ENCODE results near the gene GRID2. TPM values are rescaled to one million over a fixed set of nuclear protein-coding genes. Genes with fewer than 3 reads are reported as not detected.

GRID2 gene
- polyA plus RNA-seq, 1 donor (not counting 4 experiments of a cell fraction or from before 2014, with no cell fraction given), result not detected

DNA sequence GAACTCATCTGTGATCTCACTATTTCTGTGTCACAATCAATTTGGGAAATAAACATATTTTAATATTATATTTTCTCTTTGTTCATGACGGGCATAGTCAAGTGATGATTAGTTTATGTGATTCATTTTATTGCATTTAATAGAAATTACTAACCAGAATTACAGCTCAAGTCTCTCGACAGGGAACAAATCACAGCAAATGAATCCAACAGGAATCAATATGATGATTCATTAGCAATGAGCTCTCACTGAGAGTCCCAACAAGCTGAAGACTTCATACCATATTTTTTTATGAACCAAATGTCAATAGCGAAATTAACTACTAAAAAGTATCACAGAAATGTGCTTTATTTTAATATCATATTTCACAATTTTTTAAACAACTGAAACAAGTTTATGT, 649.7 kb downstream of the GRID2 start:
- dilution Hi-C loops (cut with MboI; ENCODE audit: extremely low pct_ligation_motif_present, low sequenced_read_pairs), result no loop called here
- Histone ChIP-seq H3K27ac (ENCODE audit: control insufficient read depth, insufficient read depth, low read length) (no peak overlapping the region), H4K20me1 (ENCODE audit: control insufficient read depth, extremely low read depth, insufficient read depth, low read length) (no peaks in the 10 kb centered on the region), H3K9me1 (ENCODE audit: control insufficient read depth, extremely low read depth, insufficient read depth, low read length) (no peaks in the 10 kb centered on the region), H3K27me3 (ENCODE audit: control insufficient read depth, extremely low read depth, insufficient read depth, low read length) (no peaks in the 10 kb centered on the region), H3K9me3 (ENCODE audit: control insufficient read depth, low read depth, low read length) (no peaks in the 10 kb centered on the region), H2AFZ (ENCODE audit: control insufficient read depth, low read length) (no peak overlapping the region), H3K79me2 (ENCODE audit: control insufficient read depth, insufficient read depth, low read length) (no peaks in the 10 kb centered on the region), H3K4me1 (ENCODE audit: control insufficient read depth, extremely low read depth, insufficient read depth, low read length) (no peaks in the 10 kb centered on the region), H3K36me3 (ENCODE audit: control insufficient read depth in 2 of 2, extremely low read depth in 1 of 2, insufficient read depth in 2 of 2, low read length in 2 of 2) (no peaks in the 10 kb centered on the region), H3K9ac (ENCODE audit: control insufficient read depth, extremely low read depth, insufficient read depth, low read length) (no peak overlapping the region), H3K4me2 (ENCODE audit: control insufficient read depth, extremely low read depth, insufficient read depth, low read depth, low read length) (no peak overlapping the region), H3K4me3 (ENCODE audit: control insufficient read depth in 2 of 3, extremely low read depth in 1 of 3, insufficient read depth in 2 of 3, low read depth in 1 of 3, low read length in 3 of 3) (no peak overlapping the region)
- DNase-seq (ENCODE audit: low read depth, low spot score) (no peak), FAIRE-seq (no peak)
- TF ChIP-seq CTCF (optimal IDR thresholded peaks at IDR 0.05 in 1 of 3, IDR thresholded peaks at IDR 0.05 in 1 of 3, conservative IDR thresholded peaks at IDR 0.05 in 1 of 3; ENCODE audit: extremely low read depth in 1 of 3, insufficient read depth in 2 of 3, low read length in 3 of 3) (no peak), EZH2 (IDR thresholded peaks at IDR 0.05; ENCODE audit: low read length) (no peak)

GRCh38 chr4:92961881-92962280, 658.1 kb downstream of the GRID2 start:
- DNase-seq (ENCODE audit: low read depth, low spot score) (no peak), FAIRE-seq (no peak)
- Histone ChIP-seq H3K79me2 (ENCODE audit: control insufficient read depth, insufficient read depth, low read length) (no peaks in the 10 kb centered on the region), H3K36me3 (ENCODE audit: control insufficient read depth in 2 of 2, extremely low read depth in 1 of 2, insufficient read depth in 2 of 2, low read length in 2 of 2) (no peaks in the 10 kb centered on the region), H3K27me3 (ENCODE audit: control insufficient read depth, extremely low read depth, insufficient read depth, low read length) (no peaks in the 10 kb centered on the region), H3K27ac (ENCODE audit: control insufficient read depth, insufficient read depth, low read length) (no peak overlapping the region), H3K4me1 (ENCODE audit: control insufficient read depth, extremely low read depth, insufficient read depth, low read length) (no peaks in the 10 kb centered on the region), H3K9me3 (ENCODE audit: control insufficient read depth, low read depth, low read length) (no peaks in the 10 kb centered on the region), H4K20me1 (ENCODE audit: control insufficient read depth, extremely low read depth, insufficient read depth, low read length) (no peaks in the 10 kb centered on the region), H3K9me1 (ENCODE audit: control insufficient read depth, extremely low read depth, insufficient read depth, low read length) (no peaks in the 10 kb centered on the region), H3K9ac (ENCODE audit: control insufficient read depth, extremely low read depth, insufficient read depth, low read length) (no peak overlapping the region), H2AFZ (ENCODE audit: control insufficient read depth, low read length) (no peak overlapping the region), H3K4me2 (ENCODE audit: control insufficient read depth, extremely low read depth, insufficient read depth, low read depth, low read length) (no peak overlapping the region), H3K4me3 (ENCODE audit: control insufficient read depth in 2 of 3, extremely low read depth in 1 of 3, insufficient read depth in 2 of 3, low read depth in 1 of 3, low read length in 3 of 3) (no peak overlapping the region)
- TF ChIP-seq CTCF (optimal IDR thresholded peaks at IDR 0.05 in 1 of 3, IDR thresholded peaks at IDR 0.05 in 1 of 3, conservative IDR thresholded peaks at IDR 0.05 in 1 of 3; ENCODE audit: extremely low read depth in 1 of 3, insufficient read depth in 2 of 3, low read length in 3 of 3) (no peak), EZH2 (IDR thresholded peaks at IDR 0.05; ENCODE audit: low read length) (no peak)
- dilution Hi-C loops (cut with MboI; ENCODE audit: extremely low pct_ligation_motif_present, low sequenced_read_pairs), result no loop called here
